Tibial nerve (tissue), 4 donors: ENCODE results near the gene EFTUD2.

Source experiments
- CTCF ChIP-seq, 5 experiments: fragments of 200-600 bp in 3 of 5; fragments of 450-650 bp in 2 of 5; sonication (generic) in 3 of 5; IDR thresholded peaks; one replicate each; pipeline ENCODE4 v1.5.1; 2016 to 2019; ENCODE audit warnings: antibody characterized with exemption in 5 of 5, mild to moderate bottlenecking in 3 of 5, moderate library complexity in 2 of 5
- EP300 ChIP-seq, 2 donors: sonication (generic); formaldehyde crosslinking; IDR thresholded peaks; one replicate each; pipeline ENCODE4 v1.6.1; 2017; ENCODE audit warnings: antibody characterized with exemption in 2 of 2, mild to moderate bottlenecking in 1 of 2
- POLR2A ChIP-seq, 2 donors: fragments of 450-650 bp; IDR thresholded peaks; one replicate each; pipeline ENCODE4 v1.6.1; 2017; ENCODE audit warnings: antibody characterized with exemption in 2 of 2, mild to moderate bottlenecking in 2 of 2, moderate library complexity in 2 of 2

DNA sequence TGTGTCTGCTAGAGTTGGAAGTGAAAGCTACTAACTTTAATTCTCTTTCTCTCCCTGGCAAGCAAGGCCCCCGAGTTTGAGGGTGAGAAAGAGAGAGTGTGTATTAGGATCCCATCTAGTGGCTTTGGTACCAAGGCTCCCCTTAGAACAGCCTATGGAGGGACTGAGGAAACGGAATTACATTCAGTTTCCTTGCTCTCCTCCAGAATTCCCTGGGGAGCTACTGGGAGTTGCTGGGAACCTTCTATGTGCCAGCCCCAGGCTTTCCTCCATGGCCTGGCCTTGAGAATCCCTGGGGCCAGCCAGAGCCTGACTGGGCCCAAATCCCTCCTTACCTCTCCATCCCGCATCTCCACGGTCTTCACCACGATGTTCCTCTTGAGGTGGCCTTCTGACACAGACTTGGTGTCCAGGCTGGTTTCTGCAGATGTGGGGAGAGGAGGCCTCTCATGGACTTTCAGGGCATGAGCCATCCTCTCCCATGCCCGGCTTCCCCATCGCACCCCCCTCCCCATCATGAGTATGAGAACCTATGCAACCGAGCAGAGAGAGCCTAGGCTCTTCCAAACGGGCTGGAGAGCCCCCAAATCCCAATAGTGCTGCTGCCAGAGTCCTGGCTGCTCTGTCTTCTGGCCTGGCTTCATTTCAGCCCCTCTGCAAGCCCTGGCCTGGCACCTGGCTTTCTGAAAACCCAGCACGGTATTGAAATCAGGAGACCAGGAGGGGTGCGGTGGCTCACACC, 8.7 kb upstream of the EFTUD2 start:
- TF ChIP-seq CTCF (IDR thresholded peaks at IDR 0.05) (no peak), POLR2A (IDR thresholded peaks at IDR 0.05) (no peak), EP300 (IDR thresholded peaks at IDR 0.05) (no peak)
